GM12874 (cell line): Measurements from ENCODE around the gene FREM3.

ENCODE experiments used
- TF ChIP-seq, protein P1 (sequence below): IDR thresholded peaks from 2 replicates; pipeline ENCODE4 v1.5.1; 2011; ENCODE audit warnings: low read depth, mild to moderate bottlenecking, control low read depth, low read length, moderate library complexity; ENCODE audit not compliant: insufficient read depth

FREM3 gene

DNA sequence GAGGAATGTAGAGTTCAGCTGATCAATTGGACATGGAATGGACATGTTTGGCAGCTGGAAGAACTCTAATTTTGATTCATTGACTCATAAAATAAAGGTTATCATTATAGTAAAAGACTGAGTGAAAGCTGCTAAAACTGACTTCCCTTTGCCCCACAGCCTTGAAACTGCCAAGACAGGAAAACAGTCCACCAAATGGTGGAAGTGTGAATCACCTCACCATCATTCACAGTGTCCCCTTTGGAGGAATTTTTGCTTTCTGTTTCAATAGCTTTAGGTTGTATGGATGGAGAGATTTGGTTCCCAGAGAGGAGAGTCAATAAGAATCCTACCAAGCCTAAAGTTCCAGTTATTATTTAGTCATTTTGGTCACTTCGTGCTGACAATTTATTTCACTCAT, 20.8 kb upstream of the FREM3 start:
- TF ChIP-seq, protein P1, sequence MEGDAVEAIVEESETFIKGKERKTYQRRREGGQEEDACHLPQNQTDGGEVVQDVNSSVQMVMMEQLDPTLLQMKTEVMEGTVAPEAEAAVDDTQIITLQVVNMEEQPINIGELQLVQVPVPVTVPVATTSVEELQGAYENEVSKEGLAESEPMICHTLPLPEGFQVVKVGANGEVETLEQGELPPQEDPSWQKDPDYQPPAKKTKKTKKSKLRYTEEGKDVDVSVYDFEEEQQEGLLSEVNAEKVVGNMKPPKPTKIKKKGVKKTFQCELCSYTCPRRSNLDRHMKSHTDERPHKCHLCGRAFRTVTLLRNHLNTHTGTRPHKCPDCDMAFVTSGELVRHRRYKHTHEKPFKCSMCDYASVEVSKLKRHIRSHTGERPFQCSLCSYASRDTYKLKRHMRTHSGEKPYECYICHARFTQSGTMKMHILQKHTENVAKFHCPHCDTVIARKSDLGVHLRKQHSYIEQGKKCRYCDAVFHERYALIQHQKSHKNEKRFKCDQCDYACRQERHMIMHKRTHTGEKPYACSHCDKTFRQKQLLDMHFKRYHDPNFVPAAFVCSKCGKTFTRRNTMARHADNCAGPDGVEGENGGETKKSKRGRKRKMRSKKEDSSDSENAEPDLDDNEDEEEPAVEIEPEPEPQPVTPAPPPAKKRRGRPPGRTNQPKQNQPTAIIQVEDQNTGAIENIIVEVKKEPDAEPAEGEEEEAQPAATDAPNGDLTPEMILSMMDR, result no peak

DNA sequence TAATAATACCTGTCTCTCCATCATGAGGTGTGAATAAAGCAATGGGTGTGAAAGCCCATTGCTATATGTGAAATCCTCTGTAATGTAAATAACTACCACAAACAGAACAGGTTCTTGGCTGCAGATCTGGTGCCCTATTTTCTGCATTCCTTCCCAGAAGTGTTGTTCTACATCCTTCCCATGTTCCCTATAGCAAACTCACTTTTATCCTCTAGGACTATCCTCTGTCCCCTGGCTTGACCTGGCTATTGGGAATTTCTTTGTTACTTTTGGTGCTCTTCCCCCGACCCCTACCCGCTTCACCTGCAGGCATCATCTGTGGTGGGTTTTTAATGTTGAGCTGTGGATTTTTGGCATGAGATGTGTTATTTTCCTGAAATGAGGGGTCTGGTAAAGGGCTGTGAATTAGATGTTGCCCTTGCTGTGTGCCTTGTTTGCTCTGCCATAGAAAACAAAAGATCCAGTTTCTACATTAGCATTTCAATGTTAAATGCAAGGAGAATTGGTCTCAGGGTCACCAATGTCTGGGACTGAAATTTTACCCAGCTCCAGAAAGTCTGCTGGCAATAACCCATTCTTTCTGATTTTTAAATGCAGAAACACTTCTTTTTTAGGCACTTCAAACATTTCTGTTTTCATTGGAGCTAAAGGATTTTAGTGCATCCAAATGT, 13.6 kb upstream of the FREM3 start:
- TF ChIP-seq, protein P1, result no peak

DNA sequence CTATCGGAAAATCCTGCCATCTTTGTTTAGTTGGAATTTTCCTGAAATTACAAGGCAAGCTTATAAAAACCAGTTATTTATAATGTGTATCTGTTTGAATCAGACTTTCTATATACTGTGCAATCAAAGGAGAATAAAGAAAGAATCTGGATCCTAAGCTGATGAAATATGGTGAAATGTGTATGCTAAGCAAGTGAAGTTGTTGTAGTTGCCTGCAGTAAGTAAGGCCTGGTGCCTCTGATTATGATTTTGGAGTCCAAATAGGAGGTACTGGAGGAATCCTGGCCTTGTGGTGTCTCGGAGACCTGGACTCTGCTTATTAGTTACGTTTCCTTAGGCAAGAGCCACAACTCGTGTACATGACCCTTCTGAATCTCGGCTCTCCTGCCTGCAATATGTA, 13.1 kb upstream of the FREM3 start:
- TF ChIP-seq, protein P1, result no peak

DNA sequence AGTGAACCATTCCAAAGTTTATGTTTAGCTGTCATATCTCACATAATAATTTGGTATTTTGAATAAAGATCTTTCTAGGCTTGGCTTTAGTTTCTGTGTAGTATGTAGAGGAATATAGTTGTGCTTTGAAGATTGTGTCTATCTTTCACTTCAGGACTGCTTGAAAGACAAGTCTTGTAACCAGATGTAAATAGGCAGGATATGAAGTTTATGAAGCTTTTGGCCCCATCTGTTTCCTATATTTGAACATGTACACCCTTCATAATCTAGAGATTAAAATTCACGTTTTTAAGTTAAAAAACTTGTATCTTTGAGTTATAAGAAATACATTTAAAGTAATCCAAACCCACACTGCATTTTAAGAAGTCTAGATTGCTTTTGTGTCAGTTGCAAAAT, 11.7 kb upstream of the FREM3 start:
- TF ChIP-seq, protein P1, result no peak

DNA sequence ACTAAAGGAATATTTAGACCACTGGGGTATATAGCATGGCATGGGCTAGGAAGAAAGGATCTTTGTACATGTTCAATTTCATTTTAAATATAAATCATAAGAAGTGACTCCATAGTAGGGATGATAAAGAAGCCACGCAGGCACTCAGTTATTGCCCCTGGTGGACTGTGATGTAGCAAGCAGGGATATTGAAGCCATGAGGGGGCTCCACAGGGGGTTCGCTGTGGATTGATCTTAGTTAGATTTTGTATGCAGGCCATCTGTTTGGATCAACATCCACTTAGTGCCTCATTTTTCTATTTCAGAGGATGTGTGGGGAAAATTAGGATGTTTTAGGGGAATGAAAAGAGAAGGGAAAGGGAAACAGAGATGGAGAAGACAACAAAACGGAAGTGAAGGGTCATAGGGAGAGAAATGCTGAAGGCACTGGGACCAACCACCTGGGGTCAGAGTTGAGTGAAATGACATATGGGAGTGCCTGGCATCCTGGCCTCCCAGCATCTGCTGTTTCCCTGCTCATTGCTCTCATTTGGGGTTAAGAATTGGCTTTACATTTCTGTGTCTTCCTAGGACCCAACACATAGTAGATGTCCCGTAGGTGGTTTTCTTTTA, 11.2 kb upstream of the FREM3 start:
- TF ChIP-seq, protein P1, result no peak

DNA sequence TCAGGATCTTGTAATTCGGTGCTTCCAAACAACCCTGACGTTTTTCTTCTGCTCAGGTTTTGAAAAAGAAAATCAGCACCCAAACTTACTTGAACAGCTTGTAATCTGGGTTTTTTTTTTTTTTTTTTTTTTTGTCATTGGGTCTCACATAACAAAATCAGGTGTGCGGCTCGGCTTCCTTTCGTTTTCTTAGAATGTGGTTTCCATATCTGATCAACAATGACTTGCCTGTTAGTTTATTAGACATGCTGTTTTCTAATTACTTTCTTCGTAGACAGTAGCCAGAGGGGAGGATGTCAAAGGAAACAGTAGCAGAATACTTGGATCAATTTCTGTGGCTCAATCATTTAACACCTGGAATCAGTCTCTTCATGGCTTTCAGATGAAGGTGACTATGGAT, 890 bp upstream of the FREM3 start:
- TF ChIP-seq, protein P1, result no peak

DNA sequence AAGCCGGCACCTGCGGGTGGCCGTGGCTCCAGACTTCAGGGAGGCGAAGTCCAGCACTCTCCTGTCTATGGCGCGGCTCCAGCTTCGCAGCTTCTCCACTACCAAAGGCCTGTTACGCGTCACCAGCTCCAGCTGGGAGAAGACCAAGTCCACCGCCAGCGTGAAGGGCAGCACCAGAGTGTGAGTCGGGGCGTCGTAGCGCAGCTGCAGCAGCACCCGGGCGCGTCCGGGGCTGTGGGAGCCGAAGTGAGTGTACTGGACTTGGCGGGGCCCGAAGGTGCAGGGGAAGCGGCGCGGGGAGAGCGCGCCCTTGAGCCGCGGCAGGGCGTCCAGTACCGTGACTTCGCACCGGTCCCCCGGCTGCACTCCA, 444 bp downstream of the FREM3 start:
- TF ChIP-seq, protein P1, result no peak
